HFFc6 (cell line): ENCODE measurements around the gene BMERB1. TPM values are rescaled to one million over a fixed set of nuclear protein-coding genes. Genes with fewer than 3 reads are reported as not detected.
"Not testable (repeated sequence)": the region's sequence is repeated elsewhere in the genome, so short reads cannot be mapped to it uniquely, and the experiment has no call there.

ENCODE experiments used
- DNase-seq: peaks from one replicate; pipeline ENCODE4 v3.0.0-alpha.2; 2018
- H3K27ac Mint-ChIP-seq: 2 replicates; pipeline ENCODE4 v1.8.0; 2020; ENCODE audit warnings: mild to moderate bottlenecking, mixed read lengths
- H3K27me3 Mint-ChIP-seq: 2 replicates; pipeline ENCODE4 v1.8.0; 2021; ENCODE audit warnings: mild to moderate bottlenecking, moderate library complexity, mixed read lengths; ENCODE audit not compliant: insufficient read depth
- H3K36me3 Mint-ChIP-seq: 2 replicates; pipeline ENCODE4 v1.8.0; 2021; ENCODE audit warnings: low read depth, mixed read lengths
- H3K4me1 Mint-ChIP-seq: 2 replicates; pipeline ENCODE4 v1.8.0; 2020; ENCODE audit warnings: low read depth, mixed read lengths
- H3K4me3 Mint-ChIP-seq: 2 replicates; pipeline ENCODE4 v1.8.0; 2020; ENCODE audit warnings: mild to moderate bottlenecking, moderate library complexity, mixed read lengths
- H3K9me3 Mint-ChIP-seq: 2 replicates; pipeline ENCODE4 v1.8.0; 2020; ENCODE audit warnings: mild to moderate bottlenecking, mixed read lengths
- total RNA-seq, 6 experiments: library from RNA; stranded (reverse); fragmentation: NEBNext Ultra II Directional; extraction: Animal tissue kit (Norgen Biotek cat#: 25700); gene quantifications; 2 replicates in 1 of 6; 3 replicates in 5 of 6; pipeline ENCODE4 v1.2.3, GENCODE V29; 2021
- TF ChIP-seq, protein P1 (sequence below): fragments of 200-600 bp; sonication (generic); IDR thresholded peaks from 2 replicates; pipeline ENCODE4 v1.5.0; 2021; ENCODE audit warnings: antibody characterized with exemption, mild to moderate bottlenecking

BMERB1 gene
- total RNA-seq, 6 experiments from 2014 or later, result 24.3 to 35.1 (median 29.9) TPM

DNA sequence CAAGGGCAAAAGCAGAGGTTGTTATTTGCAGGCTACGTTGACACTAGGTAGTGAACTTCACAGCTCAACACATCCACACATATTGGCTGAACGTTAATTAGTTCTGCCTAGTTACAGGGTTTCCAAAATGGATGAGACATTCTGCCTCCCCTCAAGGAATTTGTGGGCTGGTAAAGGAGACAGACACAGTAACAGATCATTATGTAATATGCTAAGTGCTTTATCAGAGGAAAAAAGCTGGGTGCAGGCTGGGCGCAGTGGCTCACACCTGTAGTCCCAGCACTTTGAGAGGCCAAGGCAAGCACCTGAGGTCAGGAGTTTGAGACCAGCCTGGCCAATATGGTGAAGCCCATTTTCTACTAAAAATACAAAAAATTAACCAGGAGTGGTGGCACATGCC lies 26.2 kb downstream of the BMERB1 start:
- H3K27ac Mint-ChIP-seq, result no peak overlapping the region
- TF ChIP-seq, protein P1, sequence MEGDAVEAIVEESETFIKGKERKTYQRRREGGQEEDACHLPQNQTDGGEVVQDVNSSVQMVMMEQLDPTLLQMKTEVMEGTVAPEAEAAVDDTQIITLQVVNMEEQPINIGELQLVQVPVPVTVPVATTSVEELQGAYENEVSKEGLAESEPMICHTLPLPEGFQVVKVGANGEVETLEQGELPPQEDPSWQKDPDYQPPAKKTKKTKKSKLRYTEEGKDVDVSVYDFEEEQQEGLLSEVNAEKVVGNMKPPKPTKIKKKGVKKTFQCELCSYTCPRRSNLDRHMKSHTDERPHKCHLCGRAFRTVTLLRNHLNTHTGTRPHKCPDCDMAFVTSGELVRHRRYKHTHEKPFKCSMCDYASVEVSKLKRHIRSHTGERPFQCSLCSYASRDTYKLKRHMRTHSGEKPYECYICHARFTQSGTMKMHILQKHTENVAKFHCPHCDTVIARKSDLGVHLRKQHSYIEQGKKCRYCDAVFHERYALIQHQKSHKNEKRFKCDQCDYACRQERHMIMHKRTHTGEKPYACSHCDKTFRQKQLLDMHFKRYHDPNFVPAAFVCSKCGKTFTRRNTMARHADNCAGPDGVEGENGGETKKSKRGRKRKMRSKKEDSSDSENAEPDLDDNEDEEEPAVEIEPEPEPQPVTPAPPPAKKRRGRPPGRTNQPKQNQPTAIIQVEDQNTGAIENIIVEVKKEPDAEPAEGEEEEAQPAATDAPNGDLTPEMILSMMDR, result no peak
- H3K4me1 Mint-ChIP-seq, result peaks cover 23% of the 10 kb centered on the region
- H3K27me3 Mint-ChIP-seq, result peaks cover 3% of the 10 kb centered on the region; the same call in 1 of the 2 replicates
- H3K4me3 Mint-ChIP-seq, result no peak overlapping the region
- no peaks in the 10 kb centered on the region for H3K9me3 Mint-ChIP-seq
- no peak for DNase-seq
- no peaks in the 10 kb centered on the region for H3K36me3 Mint-ChIP-seq

DNA sequence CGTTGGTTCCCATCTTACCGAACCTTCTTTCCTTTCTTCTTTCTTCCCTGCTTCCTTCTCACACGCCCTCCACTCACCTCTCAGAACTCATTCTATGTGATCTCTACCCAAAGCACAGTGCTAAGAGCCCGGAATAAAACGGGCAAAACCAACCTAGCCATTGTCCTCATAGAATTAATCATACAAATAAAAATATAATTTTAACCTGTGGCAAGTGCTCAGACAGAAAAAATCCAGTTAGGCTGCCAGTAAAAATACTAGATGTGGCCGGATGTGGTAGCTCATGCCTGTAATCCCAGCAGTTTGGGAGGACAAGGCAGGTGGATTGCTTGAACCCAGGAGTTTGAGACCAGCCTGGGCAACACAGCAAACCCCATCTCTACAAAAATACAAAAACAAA lies 27.0 kb downstream of the BMERB1 start:
- no peak for DNase-seq
- H3K27ac Mint-ChIP-seq, result no peak overlapping the region
- H3K9me3 Mint-ChIP-seq, result no peaks in the 10 kb centered on the region
- peaks cover 3% of the 10 kb centered on the region; the same call in 1 of the 2 replicates for H3K27me3 Mint-ChIP-seq
- H3K4me3 Mint-ChIP-seq, result no peak overlapping the region
- TF ChIP-seq, protein P1, result no peak
- peaks cover 23% of the 10 kb centered on the region for H3K4me1 Mint-ChIP-seq
- H3K36me3 Mint-ChIP-seq, result no peaks in the 10 kb centered on the region

DNA sequence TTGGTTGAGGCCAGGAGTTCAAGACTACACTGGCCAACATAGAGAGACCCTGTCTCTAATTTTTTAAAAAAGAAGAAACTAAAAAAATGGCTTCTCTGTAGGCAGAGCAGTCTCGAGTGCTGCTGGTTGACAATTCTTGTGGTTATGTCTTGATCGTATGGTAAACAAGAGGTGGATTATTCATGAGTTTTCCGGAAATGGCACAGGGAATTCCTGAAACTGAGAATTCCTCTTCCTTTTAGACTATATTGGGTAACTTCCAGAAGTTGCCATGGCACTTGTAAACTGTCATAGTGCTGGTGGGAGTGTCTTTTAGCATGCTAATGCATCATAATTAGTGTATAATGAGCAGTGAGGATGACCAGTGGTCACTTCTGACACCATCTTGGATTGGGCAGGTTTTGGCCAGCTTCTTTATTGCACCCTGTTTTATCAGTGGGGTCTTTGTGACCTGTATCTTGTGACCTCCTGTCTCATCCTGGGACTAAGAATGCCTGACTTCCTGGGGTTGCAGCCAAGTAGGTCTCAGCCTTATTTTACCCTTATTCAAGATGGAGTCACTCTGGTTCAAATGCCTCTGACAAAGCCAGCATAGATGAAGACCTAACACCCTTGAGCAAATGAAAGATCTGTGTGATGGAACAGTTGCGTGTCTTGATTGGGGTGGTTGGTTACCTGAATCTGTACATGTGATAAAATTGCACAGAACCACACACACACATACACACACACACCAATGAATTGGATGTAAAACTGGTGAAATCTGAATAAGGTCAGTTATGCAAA lies 30.2 kb downstream of the BMERB1 start:
- Mint-ChIP-seq H3K4me3 (no peak overlapping the region), H3K27me3 (no peaks in the 10 kb centered on the region; the same call in 1 of the 2 replicates), H3K27ac (no peak overlapping the region), H3K36me3 (0 out of 2 replicates have a peak, but pooled peaks cover 4% of the 10 kb centered on the region), H3K9me3 (no peaks in the 10 kb centered on the region; the same call in 1 of the 2 replicates), H3K4me1 (peaks cover 17% of the 10 kb centered on the region)
- TF ChIP-seq, protein P1, result no peak
- no peak for DNase-seq

DNA sequence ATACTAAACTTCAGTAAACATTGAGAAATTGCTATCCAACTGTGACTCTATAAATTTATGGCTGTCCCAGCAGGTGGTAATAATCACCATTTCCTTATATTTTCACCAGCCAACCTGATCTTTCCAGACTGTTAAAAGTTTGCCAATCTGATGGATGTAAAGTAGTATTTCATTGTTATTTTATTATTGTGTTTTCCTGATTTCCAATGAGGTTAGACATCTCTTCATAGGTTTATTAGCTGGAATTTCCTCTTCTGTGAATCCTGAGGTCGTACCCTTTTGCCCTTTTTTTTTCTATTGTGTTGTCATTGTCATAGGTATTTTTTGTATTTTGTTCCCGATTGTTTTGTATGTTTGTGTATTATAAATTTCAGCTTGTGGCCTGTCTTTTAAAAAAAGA lies 31.7 kb downstream of the BMERB1 start:
- TF ChIP-seq, protein P1, result no peak
- H3K27me3 Mint-ChIP-seq, result no peaks in the 10 kb centered on the region; the same call in 1 of the 2 replicates
- DNase-seq, result no peak
- H3K9me3 Mint-ChIP-seq, result peaks cover 4% of the 10 kb centered on the region; the same call in 1 of the 2 replicates
- no peak overlapping the region for H3K4me3 Mint-ChIP-seq
- H3K27ac Mint-ChIP-seq, result no peak overlapping the region
- H3K36me3 Mint-ChIP-seq, result 0 out of 2 replicates have a peak, but pooled peaks cover 4% of the 10 kb centered on the region
- H3K4me1 Mint-ChIP-seq, result peaks cover 7% of the 10 kb centered on the region

DNA sequence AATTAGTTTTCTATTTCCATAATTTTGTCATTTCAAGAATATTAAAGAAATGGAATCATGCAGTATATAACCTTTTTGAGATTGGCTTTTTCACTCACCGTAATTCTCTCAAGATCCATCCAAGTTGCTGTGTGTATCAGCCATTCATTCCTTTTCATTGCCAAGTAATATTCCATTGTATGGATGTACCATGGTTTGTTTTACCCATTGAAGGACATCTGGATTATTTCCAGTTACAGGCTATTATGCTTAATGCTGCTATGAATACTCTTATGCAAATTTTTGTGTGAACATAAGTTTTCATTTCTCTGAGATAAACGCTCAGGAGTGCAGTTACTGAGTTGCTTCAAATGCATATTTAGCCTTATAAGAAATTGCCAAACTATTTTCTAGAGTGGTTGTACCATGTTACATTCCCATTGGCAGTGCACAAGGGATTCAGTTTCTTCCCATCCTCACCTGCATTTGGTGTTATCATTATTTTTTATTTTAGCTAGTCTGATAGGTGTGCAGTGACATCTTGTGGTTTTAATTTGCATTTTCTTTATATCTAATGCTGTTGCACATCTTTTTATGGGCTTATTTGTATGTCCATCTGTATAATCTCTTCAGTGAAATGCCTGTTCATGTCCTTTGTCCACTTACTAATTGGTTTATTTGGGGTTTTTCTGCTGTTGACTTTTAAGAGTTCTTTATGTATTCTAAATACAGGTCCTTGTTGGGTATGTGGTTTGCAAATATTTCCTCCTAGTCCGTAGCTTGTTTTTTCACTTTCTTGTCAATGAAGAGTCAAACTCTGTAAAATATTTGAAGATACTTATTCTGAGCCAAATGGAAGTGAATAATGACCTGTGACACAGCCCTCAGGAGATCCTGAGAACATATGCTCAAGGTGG lies 32.7 kb downstream of the BMERB1 start:
- H3K4me1 Mint-ChIP-seq, result peaks cover 7% of the 10 kb centered on the region
- H3K9me3 Mint-ChIP-seq, result peaks cover 4% of the 10 kb centered on the region; the same call in 1 of the 2 replicates
- H3K4me3 Mint-ChIP-seq, result no peak overlapping the region
- H3K27ac Mint-ChIP-seq, result no peak overlapping the region
- no peaks in the 10 kb centered on the region; the same call in 1 of the 2 replicates for H3K27me3 Mint-ChIP-seq
- DNase-seq, result peak; percentile 1
- TF ChIP-seq, protein P1, result peak; percentile 70
- 0 out of 2 replicates have a peak, but pooled peaks cover 4% of the 10 kb centered on the region for H3K36me3 Mint-ChIP-seq

DNA sequence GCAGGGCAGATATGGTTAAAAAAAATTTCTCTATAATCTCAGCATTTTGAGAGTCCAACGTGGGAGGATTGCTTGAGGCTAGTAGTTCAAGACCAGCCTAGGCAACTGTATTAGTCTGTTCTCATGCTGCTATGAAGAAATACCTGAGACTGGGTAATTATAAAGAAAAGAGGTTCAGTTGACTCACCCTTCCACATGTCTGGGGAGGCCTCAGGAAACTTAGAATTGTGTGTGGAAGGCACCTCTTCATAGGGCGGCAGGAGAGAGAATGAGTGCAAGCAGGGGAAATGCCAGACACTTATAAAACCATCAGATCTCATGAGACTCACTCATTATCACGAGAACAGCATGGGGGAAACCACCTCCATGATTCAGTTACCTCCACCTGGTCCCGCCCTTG lies 42.6 kb downstream of the BMERB1 start:
- H3K36me3 Mint-ChIP-seq, H3K4me1 Mint-ChIP-seq, H3K9me3 Mint-ChIP-seq, H3K4me3 Mint-ChIP-seq, H3K27me3 Mint-ChIP-seq, H3K27ac Mint-ChIP-seq, DNase-seq: not testable (repeated sequence)
